Astrocyte of the cerebellum (primary cell): ENCODE results near the gene SPECC1.
A peak's percentile ranks its signal among the peaks of the same experiment; 100 is the strongest.
"Not testable (repeated sequence)": the region's sequence is repeated elsewhere in the genome, so short reads cannot be mapped to it uniquely, and the experiment has no call there.

Experiments used
- DNase-seq: peaks from one replicate; pipeline ENCODE4 v3.0.0-alpha.2; 2011; ENCODE audit warnings: low read depth
- H3K4me3 ChIP-seq: 2 replicates; pipeline ENCODE4 v1.5.1; 2011; ENCODE audit warnings: mild to moderate bottlenecking, low read depth, low read length, moderate library complexity
- in situ Hi-C: cut with HindIII; loops from 2 replicates; pipeline ENCODE4 v1.10.0; 2017; ENCODE audit warnings: low sequenced_read_pairs
- TF ChIP-seq, protein P1 (sequence below): IDR thresholded peaks from 2 replicates; pipeline ENCODE4 v1.5.1; 2012; ENCODE audit warnings: low read length, low read depth, moderate library complexity, mild to moderate bottlenecking; ENCODE audit errors: missing control alignments

The SPECC1 gene, protein sequence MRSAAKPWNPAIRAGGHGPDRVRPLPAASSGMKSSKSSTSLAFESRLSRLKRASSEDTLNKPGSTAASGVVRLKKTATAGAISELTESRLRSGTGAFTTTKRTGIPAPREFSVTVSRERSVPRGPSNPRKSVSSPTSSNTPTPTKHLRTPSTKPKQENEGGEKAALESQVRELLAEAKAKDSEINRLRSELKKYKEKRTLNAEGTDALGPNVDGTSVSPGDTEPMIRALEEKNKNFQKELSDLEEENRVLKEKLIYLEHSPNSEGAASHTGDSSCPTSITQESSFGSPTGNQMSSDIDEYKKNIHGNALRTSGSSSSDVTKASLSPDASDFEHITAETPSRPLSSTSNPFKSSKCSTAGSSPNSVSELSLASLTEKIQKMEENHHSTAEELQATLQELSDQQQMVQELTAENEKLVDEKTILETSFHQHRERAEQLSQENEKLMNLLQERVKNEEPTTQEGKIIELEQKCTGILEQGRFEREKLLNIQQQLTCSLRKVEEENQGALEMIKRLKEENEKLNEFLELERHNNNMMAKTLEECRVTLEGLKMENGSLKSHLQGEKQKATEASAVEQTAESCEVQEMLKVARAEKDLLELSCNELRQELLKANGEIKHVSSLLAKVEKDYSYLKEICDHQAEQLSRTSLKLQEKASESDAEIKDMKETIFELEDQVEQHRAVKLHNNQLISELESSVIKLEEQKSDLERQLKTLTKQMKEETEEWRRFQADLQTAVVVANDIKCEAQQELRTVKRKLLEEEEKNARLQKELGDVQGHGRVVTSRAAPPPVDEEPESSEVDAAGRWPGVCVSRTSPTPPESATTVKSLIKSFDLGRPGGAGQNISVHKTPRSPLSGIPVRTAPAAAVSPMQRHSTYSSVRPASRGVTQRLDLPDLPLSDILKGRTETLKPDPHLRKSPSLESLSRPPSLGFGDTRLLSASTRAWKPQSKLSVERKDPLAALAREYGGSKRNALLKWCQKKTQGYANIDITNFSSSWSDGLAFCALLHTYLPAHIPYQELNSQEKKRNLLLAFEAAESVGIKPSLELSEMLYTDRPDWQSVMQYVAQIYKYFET

GRCh38 chr17:20009302-20010098, at the start of gene SPECC1:
Gene SPECC1 (plus strand): TSS chr17:20009359. CDS start chr17:20096652, 87,293 bp downstream.
- TF ChIP-seq, protein P1, sequence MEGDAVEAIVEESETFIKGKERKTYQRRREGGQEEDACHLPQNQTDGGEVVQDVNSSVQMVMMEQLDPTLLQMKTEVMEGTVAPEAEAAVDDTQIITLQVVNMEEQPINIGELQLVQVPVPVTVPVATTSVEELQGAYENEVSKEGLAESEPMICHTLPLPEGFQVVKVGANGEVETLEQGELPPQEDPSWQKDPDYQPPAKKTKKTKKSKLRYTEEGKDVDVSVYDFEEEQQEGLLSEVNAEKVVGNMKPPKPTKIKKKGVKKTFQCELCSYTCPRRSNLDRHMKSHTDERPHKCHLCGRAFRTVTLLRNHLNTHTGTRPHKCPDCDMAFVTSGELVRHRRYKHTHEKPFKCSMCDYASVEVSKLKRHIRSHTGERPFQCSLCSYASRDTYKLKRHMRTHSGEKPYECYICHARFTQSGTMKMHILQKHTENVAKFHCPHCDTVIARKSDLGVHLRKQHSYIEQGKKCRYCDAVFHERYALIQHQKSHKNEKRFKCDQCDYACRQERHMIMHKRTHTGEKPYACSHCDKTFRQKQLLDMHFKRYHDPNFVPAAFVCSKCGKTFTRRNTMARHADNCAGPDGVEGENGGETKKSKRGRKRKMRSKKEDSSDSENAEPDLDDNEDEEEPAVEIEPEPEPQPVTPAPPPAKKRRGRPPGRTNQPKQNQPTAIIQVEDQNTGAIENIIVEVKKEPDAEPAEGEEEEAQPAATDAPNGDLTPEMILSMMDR: no peak
- in situ Hi-C loops: no loop called here
- peak within 1 kb of the TSS; percentile 63 for H3K4me3 ChIP-seq
- DNase-seq: peak; percentile 6

- in situ Hi-C loops, DNase-seq, H3K4me3 ChIP-seq: not testable (repeated sequence)
Observed at GRCh38 chr17:19962954-19963353, 46.2 kb upstream of the SPECC1 start.

GRCh38 chr17:19973156-19973555, 36.0 kb upstream of the SPECC1 start:
- in situ Hi-C loops: no loop called here
- TF ChIP-seq, protein P1: no peak
- DNase-seq: no peak
- H3K4me3 ChIP-seq: no peak overlapping the region

- TF ChIP-seq, protein P1: no peak
- in situ Hi-C loops: no loop called here
- no peak overlapping the region for H3K4me3 ChIP-seq
- no peak for DNase-seq
Observed at GRCh38 chr17:19975601-19976000, 33.6 kb upstream of the SPECC1 start.

- in situ Hi-C loops: no loop called here
- TF ChIP-seq, protein P1: no peak
- peak within 1 kb of the TSS; percentile 74 for H3K4me3 ChIP-seq
- DNase-seq: peak; percentile 31
Observed at GRCh38 chr17:19977293-19978208, 31.6 kb upstream of the SPECC1 start, which contains the start of gene AKAP10. Gene AKAP10 (minus strand): TSS chr17:19977828. CDS start chr17:19977679, 149 bp downstream.
